ENCODE measurements around the gene SLC23A1.

Gene SLC23A1

DNA sequence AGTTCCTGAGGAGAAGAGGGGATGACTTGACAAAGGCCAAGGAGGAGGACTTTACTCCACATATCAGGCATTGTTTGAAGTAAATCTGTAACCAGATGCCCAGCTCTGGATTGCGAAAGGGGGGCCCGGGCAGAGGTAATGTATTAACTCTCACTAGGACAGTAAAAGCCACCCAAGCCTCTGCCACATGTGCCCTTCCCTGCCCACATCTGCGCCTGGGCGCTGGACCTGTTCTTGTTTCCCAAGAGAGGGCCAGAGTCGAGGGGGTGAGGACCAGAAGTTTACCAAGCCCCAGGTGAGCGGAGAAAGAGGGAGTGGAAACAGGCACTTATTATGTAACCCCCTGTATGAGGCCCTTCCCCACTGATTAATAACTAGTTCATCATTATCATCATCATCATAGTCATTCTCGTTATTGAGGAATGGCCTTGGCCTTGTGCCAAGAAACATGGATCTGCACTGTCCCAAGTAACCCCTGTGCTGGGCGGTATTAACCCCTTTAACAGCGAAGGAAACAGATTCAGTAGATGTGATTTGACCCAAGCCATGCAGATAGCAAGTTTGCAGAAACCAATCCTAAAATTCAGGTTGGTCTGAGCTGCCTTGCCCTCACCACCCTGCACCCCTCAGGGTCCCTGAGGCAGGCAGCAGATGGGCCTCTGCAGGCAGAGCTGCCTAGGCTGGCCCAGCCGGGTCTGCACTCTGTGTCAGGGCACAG lies at the start of gene SLC23A1:
TSS of gene SLC23A1 (minus strand) at position 23 of the 718 bp plus-strand sequence. CDS start 44 bp downstream, outside the sequence.
- peaks cover 70 to 100% (median 96%) of the 10 kb centered on the region in 10 experiments for H3K4me1 ChIP-seq
- H3K9ac ChIP-seq: peak within 1 kb of the TSS; percentile 74 to 98 (median 95)
- H4K20me1 ChIP-seq: peaks cover 0 to 11% (median 0%) of the 10 kb centered on the region in 11 experiments; a peak in 3 of 22 replicates
- no peaks in the 10 kb centered on the region for H3K27me3 ChIP-seq
- peak in 7 of 11 experiments; percentile 27 to 74 (median 56); a peak in 11 of 22 replicates for TF ChIP-seq Cebpa-rat (IDR thresholded peaks at IDR 0.05)
- H3K27ac ChIP-seq: peak within 1 kb of the TSS in 10 of 11 experiments; percentile 70 to 100 (median 99); a peak in 20 of 22 replicates
- peaks cover 0 to 11% (median 0%) of the 10 kb centered on the region in 11 experiments; a peak in 5 of 22 replicates for H3K36me3 ChIP-seq
- H3K9me3 ChIP-seq (replicated peaks in 1 of 11): no peaks in the 10 kb centered on the region
- peak within 1 kb of the TSS; percentile 90 to 99 (median 97) for H3K4me2 ChIP-seq
- H3K4me3 ChIP-seq: peak within 1 kb of the TSS in 8 of 10 experiments; percentile 54 to 81 (median 68); a peak in 14 of 20 replicates

DNA sequence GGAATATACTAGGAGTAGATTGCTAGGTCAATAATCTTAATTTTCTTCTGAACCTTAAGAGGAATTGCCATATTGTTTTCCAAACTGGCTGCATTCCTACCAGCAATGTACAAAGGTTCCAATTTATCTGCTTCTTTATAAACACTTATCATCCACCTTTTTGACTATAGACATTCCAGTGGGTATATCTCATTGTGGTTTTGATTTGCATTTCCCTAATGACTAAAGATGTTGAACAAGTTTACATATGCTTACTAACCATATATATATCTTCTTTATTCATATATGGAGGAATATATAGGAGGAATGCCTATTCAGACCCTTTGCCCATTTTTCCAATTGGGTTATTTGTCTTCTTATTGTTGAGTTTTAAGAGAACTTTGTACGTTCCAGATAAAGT lies 48.6 kb upstream of the SLC23A1 start:
- H3K9ac ChIP-seq: no peak overlapping the region
- H3K27me3 ChIP-seq: no peaks in the 10 kb centered on the region
- H4K20me1 ChIP-seq: no peaks in the 10 kb centered on the region
- TF ChIP-seq Cebpa-rat (IDR thresholded peaks at IDR 0.05): no peak
- no peak overlapping the region for H3K4me3 ChIP-seq
- no peak overlapping the region for H3K4me2 ChIP-seq
- H3K27ac ChIP-seq: no peak overlapping the region
- peaks cover 13 to 55% (median 35%) of the 10 kb centered on the region in 11 experiments; a peak in 20 of 22 replicates for H3K36me3 ChIP-seq
- H3K9me3 ChIP-seq (replicated peaks in 1 of 11): no peaks in the 10 kb centered on the region
- H3K4me1 ChIP-seq: no peaks in the 10 kb centered on the region

DNA sequence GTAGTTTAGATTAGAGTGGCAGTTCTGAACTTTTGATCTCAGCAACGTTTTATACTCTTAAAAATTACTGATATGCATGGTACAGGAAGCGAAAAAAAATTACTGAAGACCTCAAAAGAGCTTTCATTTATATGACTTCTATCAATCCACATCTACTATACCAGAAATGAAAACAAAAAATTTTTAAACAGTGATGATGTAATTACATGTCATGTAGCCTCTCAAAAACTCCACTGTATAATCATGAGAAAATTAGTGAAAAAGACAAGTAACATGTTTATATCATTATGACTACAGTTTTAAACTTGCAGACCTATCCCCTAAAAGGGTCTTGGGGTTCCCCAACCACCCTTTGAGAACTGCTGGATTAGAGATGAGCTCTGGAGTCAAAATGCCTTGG lies 46.9 kb upstream of the SLC23A1 start:
- no peaks in the 10 kb centered on the region for H3K9me3 ChIP-seq (replicated peaks in 1 of 11)
- H4K20me1 ChIP-seq: no peaks in the 10 kb centered on the region
- no peak overlapping the region for H3K4me3 ChIP-seq
- no peak overlapping the region for H3K9ac ChIP-seq
- no peak overlapping the region for H3K4me2 ChIP-seq
- H3K36me3 ChIP-seq: peaks cover 20 to 71% (median 43%) of the 10 kb centered on the region in 11 experiments; a peak in 21 of 22 replicates
- no peak overlapping the region for H3K27ac ChIP-seq
- no peak for TF ChIP-seq Cebpa-rat (IDR thresholded peaks at IDR 0.05)
- H3K27me3 ChIP-seq: no peaks in the 10 kb centered on the region
- H3K4me1 ChIP-seq: no peaks in the 10 kb centered on the region

DNA sequence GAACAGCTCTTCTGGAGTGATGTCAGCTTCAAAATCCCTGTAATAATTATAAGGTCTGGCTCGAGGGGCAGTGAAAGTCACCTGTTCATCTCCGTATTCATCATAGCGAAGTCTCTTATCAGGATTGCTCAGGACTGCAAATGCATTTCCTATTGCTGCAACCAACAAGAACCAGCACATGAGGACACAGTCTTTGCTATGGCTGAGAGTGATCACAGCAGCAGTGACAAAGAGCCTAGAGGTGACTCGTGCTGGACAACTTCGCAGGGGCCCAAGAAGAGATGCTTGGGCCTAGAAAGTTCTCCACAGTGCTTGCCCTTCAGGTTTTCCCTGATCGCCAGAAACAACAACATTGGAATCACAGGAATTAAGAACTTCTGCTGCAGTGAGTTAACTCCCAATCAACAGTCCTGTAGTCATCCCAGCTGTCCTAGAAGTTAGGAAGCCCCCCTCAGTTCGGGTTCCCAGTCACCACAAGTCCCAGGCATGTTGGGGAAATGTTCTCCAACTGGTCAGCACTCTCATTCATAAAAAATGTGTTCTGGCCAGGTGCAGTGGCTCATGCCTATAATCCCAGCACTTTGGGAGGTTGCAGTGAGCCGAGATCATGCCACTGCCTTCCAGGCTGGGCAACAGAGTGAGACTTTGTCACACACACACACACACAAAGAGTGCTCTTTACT lies 43.2 kb upstream of the SLC23A1 start:
- no peaks in the 10 kb centered on the region for H4K20me1 ChIP-seq
- peaks cover 0 to 22% (median 11%) of the 10 kb centered on the region in 10 experiments; a peak in 11 of 20 replicates for H3K4me1 ChIP-seq
- H3K36me3 ChIP-seq: peaks cover 18 to 68% (median 45%) of the 10 kb centered on the region in 11 experiments
- H3K27ac ChIP-seq: no peak overlapping the region
- H3K9ac ChIP-seq: no peak overlapping the region
- TF ChIP-seq Cebpa-rat (IDR thresholded peaks at IDR 0.05): no peak
- H3K9me3 ChIP-seq (replicated peaks in 1 of 11): no peaks in the 10 kb centered on the region
- no peaks in the 10 kb centered on the region for H3K27me3 ChIP-seq
- H3K4me3 ChIP-seq: no peak overlapping the region
- no peak overlapping the region for H3K4me2 ChIP-seq

DNA sequence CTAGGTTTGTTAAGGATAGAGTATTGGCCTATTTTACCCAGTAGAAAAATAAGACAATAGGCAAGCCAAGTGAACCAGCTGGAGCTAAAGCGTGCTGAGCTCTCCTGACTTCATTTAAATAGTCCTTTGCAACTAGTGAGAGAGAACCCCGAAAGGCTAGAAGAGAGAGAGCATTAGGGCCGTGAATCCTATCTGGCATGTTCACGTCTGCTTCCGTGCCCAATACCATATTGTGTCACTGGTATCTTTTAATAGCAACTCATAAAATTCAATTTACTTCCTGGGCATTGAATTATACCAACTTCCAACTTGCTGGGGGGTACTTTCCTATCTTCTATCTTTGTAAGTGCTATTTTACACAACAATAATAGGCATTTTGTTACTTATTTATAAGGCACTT lies 42.4 kb upstream of the SLC23A1 start:
- TF ChIP-seq Cebpa-rat (IDR thresholded peaks at IDR 0.05): no peak
- no peaks in the 10 kb centered on the region for H4K20me1 ChIP-seq
- no peak overlapping the region for H3K9ac ChIP-seq
- H3K4me2 ChIP-seq: no peak overlapping the region
- no peak overlapping the region for H3K4me3 ChIP-seq
- H3K27me3 ChIP-seq: no peaks in the 10 kb centered on the region
- H3K9me3 ChIP-seq (replicated peaks in 1 of 11): no peaks in the 10 kb centered on the region
- H3K36me3 ChIP-seq: peaks cover 21 to 68% (median 46%) of the 10 kb centered on the region in 11 experiments
- peaks cover 0 to 24% (median 11%) of the 10 kb centered on the region in 10 experiments; a peak in 13 of 20 replicates for H3K4me1 ChIP-seq
- no peak overlapping the region for H3K27ac ChIP-seq

DNA sequence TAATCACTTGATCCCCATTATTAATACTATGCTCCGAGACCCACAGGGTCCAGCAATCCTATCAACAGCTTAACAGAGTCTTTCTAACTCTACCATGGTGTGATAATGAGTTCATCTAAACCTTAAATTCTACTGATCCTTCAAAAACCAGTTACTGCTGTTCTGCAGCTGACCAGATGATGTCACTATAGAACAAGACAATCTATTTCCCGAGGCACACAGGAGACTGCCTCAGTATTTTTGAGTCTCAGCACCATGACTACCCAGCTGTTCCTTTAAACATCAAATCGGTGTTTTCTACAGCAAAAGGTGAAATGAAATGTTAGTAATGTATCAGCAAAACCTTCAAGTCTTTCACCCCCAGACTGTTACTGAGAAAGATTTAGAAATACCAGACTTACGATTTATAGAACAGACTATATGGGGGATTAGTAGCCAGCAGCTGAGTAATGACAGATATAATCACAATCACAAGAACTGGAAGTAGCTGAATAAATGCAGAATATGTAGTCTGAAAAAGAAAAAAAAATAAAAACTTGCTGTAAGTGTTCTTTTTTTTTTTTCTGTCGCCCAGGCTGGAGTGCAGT lies 39.3 kb upstream of the SLC23A1 start:
- Histone ChIP-seq H3K4me1 (peaks cover 28 to 51% (median 36%) of the 10 kb centered on the region in 10 experiments), H3K36me3 (peaks cover 17 to 70% (median 41%) of the 10 kb centered on the region in 11 experiments), H3K4me2 (no peak overlapping the region), H3K27me3 (no peaks in the 10 kb centered on the region), H4K20me1 (no peaks in the 10 kb centered on the region), H3K27ac (peak overlapping the region in 1 of 11 experiments; percentile 41; a peak in 1 of 22 replicates), H3K9ac (no peak overlapping the region), H3K4me3 (no peak overlapping the region), H3K9me3 (replicated peaks in 1 of 11) (no peaks in the 10 kb centered on the region; a peak in 1 of 22 replicates)
- TF ChIP-seq Cebpa-rat (IDR thresholded peaks at IDR 0.05): no peak

DNA sequence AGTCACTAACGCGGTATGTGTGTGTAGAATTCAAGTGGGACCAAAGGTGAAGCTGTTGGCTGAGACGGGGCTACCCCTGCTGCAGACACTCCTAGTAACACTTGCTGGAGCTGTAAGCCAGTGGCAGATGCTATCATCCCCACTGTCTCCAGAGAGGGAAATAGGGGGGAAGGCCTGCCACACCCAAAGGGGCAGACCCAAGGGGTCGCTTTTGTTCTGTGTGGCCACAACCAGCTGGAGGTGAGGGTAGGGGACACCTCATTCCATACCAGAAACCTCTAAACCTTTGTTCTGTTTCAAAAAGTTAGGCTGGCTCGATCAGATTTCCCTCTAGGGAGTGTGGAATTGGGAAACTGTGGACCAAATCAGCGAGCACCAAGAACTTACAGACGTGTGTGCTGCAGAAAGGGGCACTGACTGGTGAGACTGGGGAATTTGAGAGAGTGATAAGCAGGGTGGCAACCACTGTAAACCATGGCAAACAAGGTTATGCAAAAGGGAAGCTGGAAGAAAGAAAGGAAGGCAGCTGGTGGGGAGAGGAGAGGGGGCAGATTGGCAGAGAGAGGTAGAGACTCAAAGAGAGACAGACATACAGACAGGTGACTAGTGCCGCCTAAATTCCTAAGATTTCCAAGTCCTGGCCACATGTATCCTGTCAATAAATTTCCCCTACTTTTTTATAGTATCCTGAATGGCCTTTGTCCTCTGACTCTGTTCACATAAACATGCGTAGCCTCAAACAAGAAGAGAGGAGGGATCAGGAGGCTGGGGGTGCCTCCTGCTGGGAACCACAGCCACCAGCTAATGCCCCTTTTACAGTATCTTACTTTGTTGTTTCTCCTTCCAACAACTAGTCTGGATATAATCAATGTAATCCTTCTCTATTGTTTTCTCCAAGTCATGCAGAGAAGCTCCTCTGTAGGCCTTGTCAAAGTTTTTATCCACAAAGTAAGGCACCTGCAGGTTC lies 36.4 kb upstream of the SLC23A1 start:
- Histone ChIP-seq H3K9me3 (replicated peaks in 1 of 11) (no peaks in the 10 kb centered on the region; a peak in 1 of 22 replicates), H3K36me3 (peaks cover 6 to 43% (median 21%) of the 10 kb centered on the region in 11 experiments; a peak in 19 of 22 replicates), H3K4me1 (peaks cover 57 to 80% (median 65%) of the 10 kb centered on the region in 10 experiments), H4K20me1 (no peaks in the 10 kb centered on the region), H3K9ac (peak overlapping the region in 8 of 11 experiments; percentile 8 to 32 (median 20); a peak in 10 of 22 replicates), H3K4me2 (peak overlapping the region; percentile 1 to 86 (median 69); a peak in 18 of 22 replicates), H3K27me3 (no peaks in the 10 kb centered on the region), H3K4me3 (no peak overlapping the region), H3K27ac (peak overlapping the region in 5 of 11 experiments; percentile 4 to 33 (median 22); a peak in 7 of 22 replicates)
- TF ChIP-seq Cebpa-rat (IDR thresholded peaks at IDR 0.05): no peak

DNA sequence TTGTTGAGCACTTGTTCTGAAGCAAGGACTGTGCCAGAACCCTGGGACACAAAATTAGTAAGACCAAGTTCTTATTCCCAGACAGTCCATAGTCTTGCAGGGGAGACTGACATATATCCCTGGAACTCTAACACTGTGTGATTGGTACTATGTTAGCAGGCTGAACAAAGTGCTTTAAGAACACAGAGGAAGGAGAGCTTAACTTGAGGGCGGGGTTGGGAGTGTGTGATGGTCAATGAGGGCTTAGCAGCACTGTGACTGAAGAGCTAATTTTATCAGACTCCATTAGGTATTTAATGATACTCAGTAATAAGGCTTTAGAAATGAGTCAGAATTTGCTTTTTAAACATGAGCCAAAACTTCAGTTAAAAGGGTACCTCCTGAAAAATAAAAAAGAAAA lies 35.7 kb upstream of the SLC23A1 start:
- Histone ChIP-seq H3K9me3 (replicated peaks in 1 of 11) (no peaks in the 10 kb centered on the region; a peak in 1 of 22 replicates), H4K20me1 (no peaks in the 10 kb centered on the region), H3K4me2 (peak overlapping the region; percentile 27 to 86 (median 69); a peak in 20 of 22 replicates), H3K4me3 (no peak overlapping the region), H3K4me1 (peaks cover 54 to 84% (median 69%) of the 10 kb centered on the region in 10 experiments), H3K27ac (peak overlapping the region in 2 of 11 experiments; percentile 22 to 33; a peak in 3 of 22 replicates), H3K36me3 (peaks cover 3 to 37% (median 18%) of the 10 kb centered on the region in 11 experiments; a peak in 17 of 22 replicates), H3K27me3 (no peaks in the 10 kb centered on the region), H3K9ac (peak overlapping the region in 8 of 11 experiments; percentile 7 to 32 (median 20); a peak in 4 of 22 replicates)
- no peak for TF ChIP-seq Cebpa-rat (IDR thresholded peaks at IDR 0.05)
